ENCODE results near the gene CCNK.
A peak's percentile ranks its signal among the peaks of the same experiment; 100 is the strongest.

The CCNK gene

GRCh38 chr14:99480917-99481744 lies at the start of gene CCNK:
CCNK (plus strand) TSS chr14:99481409; CDS start chr14:99492678, 11,269 bp downstream.
- no peaks in the 10 kb centered on the region for H3K9me2 ChIP-seq (replicated peaks; ENCODE audit: low read depth, low read length)
- peak within 1 kb of the TSS; percentile 66 for H2AFZ ChIP-seq (ENCODE audit: low read length)
- no peaks in the 10 kb centered on the region for H3K27me3 ChIP-seq (ENCODE audit: insufficient read depth, low read length, poor library complexity, severe bottlenecking)
- H3K79me2 ChIP-seq (ENCODE audit: insufficient read depth, low read length): peaks cover 87% of the 10 kb centered on the region
- no peaks in the 10 kb centered on the region for H3K36me3 ChIP-seq (ENCODE audit: insufficient read depth, low read length)
- H3K9me3 ChIP-seq (ENCODE audit: insufficient read depth, low read depth, low read length): no peaks in the 10 kb centered on the region
- peak within 1 kb of the TSS; percentile 82 for H3K9ac ChIP-seq (ENCODE audit: low read depth, low read length, poor library complexity, severe bottlenecking)
- H3K4me3 ChIP-seq (ENCODE audit: low read length, poor library complexity, severe bottlenecking): peak within 1 kb of the TSS; percentile 95
- peaks cover 81% of the 10 kb centered on the region for H4K20me1 ChIP-seq (ENCODE audit: insufficient read depth, low read length, poor library complexity, severe bottlenecking)
- peaks cover 56% of the 10 kb centered on the region for H3K4me1 ChIP-seq (ENCODE audit: insufficient read depth, low read length, poor library complexity, severe bottlenecking)
- H3K4me2 ChIP-seq (ENCODE audit: low read depth, low read length, poor library complexity, severe bottlenecking): peak within 1 kb of the TSS; percentile 99
- no peaks in the 10 kb centered on the region for H3F3A ChIP-seq (ENCODE audit: low read depth)
- TF ChIP-seq EZH2phosphoT487 (IDR thresholded peaks at IDR 0.05; ENCODE audit: borderline replicate concordance) (no peak), CTCF (conservative IDR thresholded peaks at IDR 0.05; ENCODE audit: low read length) (no peak)

- peaks cover 60% of the 10 kb centered on the region for H3K36me3 ChIP-seq (ENCODE audit: insufficient read depth, low read length)
Observed at GRCh38 chr14:99431986-99432385, 49.2 kb upstream of the CCNK start.

GRCh38 chr14:99432485-99432884 lies 48.7 kb upstream of the CCNK start:
- no peaks in the 10 kb centered on the region for H3K9me2 ChIP-seq (replicated peaks; ENCODE audit: low read depth, low read length)
- H3K9me3 ChIP-seq (ENCODE audit: insufficient read depth, low read depth, low read length): peaks cover 3% of the 10 kb centered on the region; the same call in 1 of the 2 replicates
- H3K36me3 ChIP-seq (ENCODE audit: insufficient read depth, low read length): peaks cover 58% of the 10 kb centered on the region; the same call in 1 of the 2 replicates

More at GRCh38 chr14:99431986-99432385, 49.2 kb upstream of the CCNK start:
- no peaks in the 10 kb centered on the region for H3F3A ChIP-seq (ENCODE audit: low read depth)
- no peaks in the 10 kb centered on the region for H3K27me3 ChIP-seq (ENCODE audit: insufficient read depth, low read length, poor library complexity, severe bottlenecking)
- H3K9me3 ChIP-seq (ENCODE audit: insufficient read depth, low read depth, low read length): peaks cover 3% of the 10 kb centered on the region; the same call in 1 of the 2 replicates
- H3K9ac ChIP-seq (ENCODE audit: low read depth, low read length, poor library complexity, severe bottlenecking): no peak overlapping the region
- H3K9me2 ChIP-seq (replicated peaks; ENCODE audit: low read depth, low read length): no peaks in the 10 kb centered on the region
- H4K20me1 ChIP-seq (ENCODE audit: insufficient read depth, low read length, poor library complexity, severe bottlenecking): peaks cover 8% of the 10 kb centered on the region
- TF ChIP-seq EZH2phosphoT487 (IDR thresholded peaks at IDR 0.05; ENCODE audit: borderline replicate concordance) (no peak), CTCF (conservative IDR thresholded peaks at IDR 0.05; ENCODE audit: low read length) (no peak)
- no peak overlapping the region for H2AFZ ChIP-seq (ENCODE audit: low read length)
- H3K79me2 ChIP-seq (ENCODE audit: insufficient read depth, low read length): peaks cover 22% of the 10 kb centered on the region; the same call in 1 of the 2 replicates
- no peak overlapping the region for H3K4me2 ChIP-seq (ENCODE audit: low read depth, low read length, poor library complexity, severe bottlenecking)
- H3K4me1 ChIP-seq (ENCODE audit: insufficient read depth, low read length, poor library complexity, severe bottlenecking): peaks cover 25% of the 10 kb centered on the region
- no peak overlapping the region for H3K4me3 ChIP-seq (ENCODE audit: low read length, poor library complexity, severe bottlenecking)

More at GRCh38 chr14:99432485-99432884, 48.7 kb upstream of the CCNK start:
- Histone ChIP-seq H3K4me2 (ENCODE audit: low read depth, low read length, poor library complexity, severe bottlenecking) (no peak overlapping the region), H3K79me2 (ENCODE audit: insufficient read depth, low read length) (peaks cover 22% of the 10 kb centered on the region; the same call in 1 of the 2 replicates), H3K27me3 (ENCODE audit: insufficient read depth, low read length, poor library complexity, severe bottlenecking) (no peaks in the 10 kb centered on the region), H4K20me1 (ENCODE audit: insufficient read depth, low read length, poor library complexity, severe bottlenecking) (peaks cover 8% of the 10 kb centered on the region), H3K4me1 (ENCODE audit: insufficient read depth, low read length, poor library complexity, severe bottlenecking) (peaks cover 30% of the 10 kb centered on the region), H3F3A (ENCODE audit: low read depth) (no peaks in the 10 kb centered on the region), H3K4me3 (ENCODE audit: low read length, poor library complexity, severe bottlenecking) (no peak overlapping the region), H3K9ac (ENCODE audit: low read depth, low read length, poor library complexity, severe bottlenecking) (no peak overlapping the region), H2AFZ (ENCODE audit: low read length) (no peak overlapping the region)
- TF ChIP-seq EZH2phosphoT487 (IDR thresholded peaks at IDR 0.05; ENCODE audit: borderline replicate concordance) (no peak), CTCF (conservative IDR thresholded peaks at IDR 0.05; ENCODE audit: low read length) (no peak)

All from Loucy (cell line).